ENCODE measurements around the gene RCBTB1.

DNA sequence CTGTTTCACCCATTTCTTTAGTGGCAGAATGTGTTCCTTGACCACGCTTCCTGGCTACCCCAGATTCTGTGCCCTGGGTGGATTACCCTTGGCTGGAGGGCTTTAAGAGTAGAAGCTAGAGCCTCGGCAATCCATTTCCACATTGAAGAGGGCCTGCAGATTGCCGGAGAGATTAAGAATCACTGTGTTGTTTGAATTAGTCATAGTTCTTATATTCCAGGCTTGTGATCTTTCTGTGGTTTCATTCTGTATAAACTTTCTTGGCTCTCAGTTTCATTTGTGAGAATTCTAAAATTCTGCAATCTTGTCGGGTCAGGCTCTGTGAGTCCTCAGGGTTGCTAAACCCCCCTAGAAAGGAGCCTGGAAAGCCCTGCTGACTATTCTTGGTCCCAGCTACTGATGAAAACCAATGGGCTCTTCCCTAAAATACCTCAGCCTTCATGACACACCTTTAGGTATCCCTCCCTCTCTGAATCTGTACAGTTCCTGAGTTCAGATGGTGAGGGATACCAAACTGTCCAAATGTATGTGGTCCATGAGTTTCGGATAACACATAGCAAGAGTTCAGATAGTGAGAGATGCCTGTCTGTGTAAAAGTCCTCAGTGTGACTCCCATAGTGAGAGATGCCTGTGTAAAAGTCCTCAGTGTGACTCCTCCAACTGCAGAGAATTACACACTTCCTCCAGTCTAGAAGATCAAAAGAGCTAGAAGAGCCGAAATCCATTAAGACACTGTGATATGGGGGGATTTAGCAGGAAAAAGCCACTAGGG is 85.3 kb downstream of the RCBTB1 start:
- TF ChIP-seq, protein P1, sequence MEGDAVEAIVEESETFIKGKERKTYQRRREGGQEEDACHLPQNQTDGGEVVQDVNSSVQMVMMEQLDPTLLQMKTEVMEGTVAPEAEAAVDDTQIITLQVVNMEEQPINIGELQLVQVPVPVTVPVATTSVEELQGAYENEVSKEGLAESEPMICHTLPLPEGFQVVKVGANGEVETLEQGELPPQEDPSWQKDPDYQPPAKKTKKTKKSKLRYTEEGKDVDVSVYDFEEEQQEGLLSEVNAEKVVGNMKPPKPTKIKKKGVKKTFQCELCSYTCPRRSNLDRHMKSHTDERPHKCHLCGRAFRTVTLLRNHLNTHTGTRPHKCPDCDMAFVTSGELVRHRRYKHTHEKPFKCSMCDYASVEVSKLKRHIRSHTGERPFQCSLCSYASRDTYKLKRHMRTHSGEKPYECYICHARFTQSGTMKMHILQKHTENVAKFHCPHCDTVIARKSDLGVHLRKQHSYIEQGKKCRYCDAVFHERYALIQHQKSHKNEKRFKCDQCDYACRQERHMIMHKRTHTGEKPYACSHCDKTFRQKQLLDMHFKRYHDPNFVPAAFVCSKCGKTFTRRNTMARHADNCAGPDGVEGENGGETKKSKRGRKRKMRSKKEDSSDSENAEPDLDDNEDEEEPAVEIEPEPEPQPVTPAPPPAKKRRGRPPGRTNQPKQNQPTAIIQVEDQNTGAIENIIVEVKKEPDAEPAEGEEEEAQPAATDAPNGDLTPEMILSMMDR (IDR thresholded peaks at IDR 0.05; ENCODE audit: poor library complexity, severe bottlenecking), result no peak
- TF ChIP-seq POLR2AphosphoS5 (IDR thresholded peaks at IDR 0.05) (no peak), MXI1 (conservative IDR thresholded peaks at IDR 0.05; ENCODE audit: poor library complexity, severe bottlenecking) (no peak), EZH2 (IDR thresholded peaks at IDR 0.05; ENCODE audit: borderline replicate concordance, insufficient read depth, low read length, poor library complexity, severe bottlenecking) (no peak), RAD21 (conservative IDR thresholded peaks at IDR 0.05) (no peak), EP300 (conservative IDR thresholded peaks at IDR 0.05; ENCODE audit: poor library complexity, severe bottlenecking) (no peak), TAF1 (IDR thresholded peaks at IDR 0.05; ENCODE audit: low read depth) (no peak)
- TF ChIP-seq, protein P2, sequence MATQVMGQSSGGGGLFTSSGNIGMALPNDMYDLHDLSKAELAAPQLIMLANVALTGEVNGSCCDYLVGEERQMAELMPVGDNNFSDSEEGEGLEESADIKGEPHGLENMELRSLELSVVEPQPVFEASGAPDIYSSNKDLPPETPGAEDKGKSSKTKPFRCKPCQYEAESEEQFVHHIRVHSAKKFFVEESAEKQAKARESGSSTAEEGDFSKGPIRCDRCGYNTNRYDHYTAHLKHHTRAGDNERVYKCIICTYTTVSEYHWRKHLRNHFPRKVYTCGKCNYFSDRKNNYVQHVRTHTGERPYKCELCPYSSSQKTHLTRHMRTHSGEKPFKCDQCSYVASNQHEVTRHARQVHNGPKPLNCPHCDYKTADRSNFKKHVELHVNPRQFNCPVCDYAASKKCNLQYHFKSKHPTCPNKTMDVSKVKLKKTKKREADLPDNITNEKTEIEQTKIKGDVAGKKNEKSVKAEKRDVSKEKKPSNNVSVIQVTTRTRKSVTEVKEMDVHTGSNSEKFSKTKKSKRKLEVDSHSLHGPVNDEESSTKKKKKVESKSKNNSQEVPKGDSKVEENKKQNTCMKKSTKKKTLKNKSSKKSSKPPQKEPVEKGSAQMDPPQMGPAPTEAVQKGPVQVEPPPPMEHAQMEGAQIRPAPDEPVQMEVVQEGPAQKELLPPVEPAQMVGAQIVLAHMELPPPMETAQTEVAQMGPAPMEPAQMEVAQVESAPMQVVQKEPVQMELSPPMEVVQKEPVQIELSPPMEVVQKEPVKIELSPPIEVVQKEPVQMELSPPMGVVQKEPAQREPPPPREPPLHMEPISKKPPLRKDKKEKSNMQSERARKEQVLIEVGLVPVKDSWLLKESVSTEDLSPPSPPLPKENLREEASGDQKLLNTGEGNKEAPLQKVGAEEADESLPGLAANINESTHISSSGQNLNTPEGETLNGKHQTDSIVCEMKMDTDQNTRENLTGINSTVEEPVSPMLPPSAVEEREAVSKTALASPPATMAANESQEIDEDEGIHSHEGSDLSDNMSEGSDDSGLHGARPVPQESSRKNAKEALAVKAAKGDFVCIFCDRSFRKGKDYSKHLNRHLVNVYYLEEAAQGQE (IDR thresholded peaks at IDR 0.05; ENCODE audit: borderline replicate concordance), result no peak

Measured in neural cell (in vitro differentiated cells).